Epithelial cell of esophagus (primary cell): ENCODE measurements around the gene NOTCH4.
"Not testable (repeated sequence)": the region's sequence is repeated elsewhere in the genome, so short reads cannot be mapped to it uniquely, and the experiment has no call there.

Experiments used
- DNase-seq: peaks from one replicate; pipeline ENCODE4 v3.0.0; 2010; ENCODE audit warnings: low read depth
- H3K4me3 ChIP-seq: 2 replicates; pipeline ENCODE4 v1.5.1; 2011; ENCODE audit warnings: mild to moderate bottlenecking, low read length, control low read depth
- CTCF ChIP-seq: IDR thresholded peaks from 2 replicates; pipeline ENCODE4 v1.5.1; 2011; ENCODE audit warnings: low read depth, mild to moderate bottlenecking, low read length, control low read depth, inconsistent platforms; ENCODE audit not compliant: insufficient read depth; ENCODE audit errors: missing control alignments

The NOTCH4 gene

GRCh38 chr6:32223258-32224235 lies at the start of gene NOTCH4:
Gene NOTCH4, minus strand, starts transcription at chr6:32224067. Its CDS starts 139 bp downstream, at chr6:32223928.
- no peak for TF ChIP-seq CTCF
- no peak for DNase-seq
- H3K4me3 ChIP-seq: no peak within 1 kb of the TSS

GRCh38 chr6:32271429-32271828 lies 47.6 kb upstream of the NOTCH4 start:
- no peak for TF ChIP-seq CTCF
- DNase-seq: no peak
- H3K4me3 ChIP-seq: no peak overlapping the region

GRCh38 chr6:32268459-32268858 lies 44.6 kb upstream of the NOTCH4 start:
- DNase-seq, H3K4me3 ChIP-seq: not testable (repeated sequence)

- DNase-seq: no peak
- TF ChIP-seq CTCF: no peak
- no peak overlapping the region for H3K4me3 ChIP-seq
Observed at GRCh38 chr6:32267035-32267434, 43.2 kb upstream of the NOTCH4 start.

GRCh38 chr6:32257262-32257661 lies 33.4 kb upstream of the NOTCH4 start:
- DNase-seq, H3K4me3 ChIP-seq: not testable (repeated sequence)

GRCh38 chr6:32255199-32256153 lies 31.6 kb upstream of the NOTCH4 start:
- DNase-seq: peak; percentile 91
- peak; percentile 67 for TF ChIP-seq CTCF
- peak overlapping the region; percentile 30 for H3K4me3 ChIP-seq

- H3K4me3 ChIP-seq: peak overlapping the region; percentile 30
- DNase-seq: no peak
- TF ChIP-seq CTCF: no peak
Observed at GRCh38 chr6:32254761-32255198, 30.9 kb upstream of the NOTCH4 start.
